GM18502 (cell line): ENCODE measurements around the gene MMP25.
A peak's percentile ranks its signal among the peaks of the same experiment; 100 is the strongest.
"Not testable (repeated sequence)": the region's sequence is repeated elsewhere in the genome, so short reads cannot be mapped to it uniquely, and the experiment has no call there.

Experiments
- ATAC-seq: cut with Tn5 transposase; IDR thresholded peaks from one replicate; pipeline ENCODE4 v1.9.1; 2021; ENCODE audit warnings: mild to moderate bottlenecking; ENCODE audit not compliant: unreplicated experiment, poor library complexity

MMP25 gene

DNA sequence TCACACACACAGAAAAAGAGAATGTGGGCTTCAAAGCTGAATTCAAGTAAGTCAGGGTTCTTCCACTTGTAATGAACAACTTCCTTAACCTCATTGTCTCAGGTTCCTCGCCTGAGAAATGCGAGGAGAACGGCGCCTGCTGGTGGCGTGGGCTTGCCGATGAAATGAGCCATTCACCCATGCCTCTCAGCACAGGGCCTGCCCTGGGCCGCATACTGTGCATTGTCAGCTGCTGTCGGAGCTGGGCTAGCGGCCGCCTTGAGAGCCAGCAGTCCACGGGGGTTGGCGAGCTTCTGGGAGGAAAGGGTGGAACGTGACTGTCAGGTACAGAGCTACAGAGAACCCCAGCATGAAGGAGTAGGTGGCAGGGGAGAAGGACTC lies 7.0 kb downstream of the MMP25 start:
- not testable (repeated sequence) for ATAC-seq

DNA sequence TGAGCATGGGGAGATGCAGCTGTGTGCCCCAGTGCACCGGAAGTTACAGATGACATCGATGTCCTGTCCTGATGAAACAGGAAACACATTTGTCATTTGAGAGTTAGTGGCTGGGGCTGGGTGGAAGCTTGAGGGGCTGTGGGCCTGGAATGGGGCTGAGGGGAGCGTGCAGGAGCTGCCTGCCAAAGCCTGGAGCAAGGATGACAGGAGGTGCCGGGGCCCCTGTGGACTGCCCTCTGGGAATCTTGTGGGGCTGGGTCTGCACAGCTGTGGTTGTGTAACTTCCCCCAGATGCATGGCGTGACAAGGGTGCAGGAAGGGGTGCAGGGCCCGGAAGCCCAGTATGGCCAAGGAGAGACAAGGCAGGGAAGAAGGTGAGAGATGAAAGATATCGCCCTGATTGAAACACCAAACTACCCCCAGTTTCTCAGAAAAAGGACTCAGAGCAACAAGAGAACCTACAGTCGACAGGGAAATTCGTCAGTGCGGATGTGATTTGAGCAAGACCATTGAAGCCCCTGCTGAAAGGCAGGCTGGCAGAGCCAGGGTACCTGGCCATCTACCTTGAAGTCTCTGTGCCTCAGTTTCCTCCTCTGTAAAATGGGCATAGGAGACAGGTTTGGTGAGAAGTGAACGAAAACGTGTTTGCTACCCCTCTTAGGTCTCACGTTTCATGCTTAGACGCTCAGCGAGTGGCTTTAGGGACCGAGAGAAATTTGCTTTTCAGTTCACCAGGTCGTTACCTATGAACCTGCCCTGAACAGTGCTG lies 8.8 kb downstream of the MMP25 start:
- ATAC-seq = no peak

DNA sequence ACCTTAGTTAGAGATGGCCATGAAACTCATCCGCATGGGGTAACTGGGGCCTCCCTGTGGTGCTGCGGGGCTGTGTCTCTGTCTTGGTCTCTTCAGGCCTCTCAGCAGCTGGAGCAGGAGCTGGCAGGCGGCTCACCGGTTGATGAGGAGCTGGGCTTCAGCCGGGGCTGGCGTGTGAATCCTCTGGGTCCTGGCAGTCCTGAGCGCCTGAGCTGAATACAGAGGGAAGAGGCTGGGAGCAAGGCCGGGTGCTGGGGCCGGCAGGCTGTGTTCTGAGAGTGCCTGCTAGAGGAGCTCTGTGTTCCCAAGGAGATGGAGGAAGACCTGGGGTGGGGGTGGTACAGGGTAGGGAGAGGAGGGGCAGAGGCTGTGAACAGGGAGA lies 9.4 kb downstream of the MMP25 start:
- not testable (repeated sequence) for ATAC-seq

DNA sequence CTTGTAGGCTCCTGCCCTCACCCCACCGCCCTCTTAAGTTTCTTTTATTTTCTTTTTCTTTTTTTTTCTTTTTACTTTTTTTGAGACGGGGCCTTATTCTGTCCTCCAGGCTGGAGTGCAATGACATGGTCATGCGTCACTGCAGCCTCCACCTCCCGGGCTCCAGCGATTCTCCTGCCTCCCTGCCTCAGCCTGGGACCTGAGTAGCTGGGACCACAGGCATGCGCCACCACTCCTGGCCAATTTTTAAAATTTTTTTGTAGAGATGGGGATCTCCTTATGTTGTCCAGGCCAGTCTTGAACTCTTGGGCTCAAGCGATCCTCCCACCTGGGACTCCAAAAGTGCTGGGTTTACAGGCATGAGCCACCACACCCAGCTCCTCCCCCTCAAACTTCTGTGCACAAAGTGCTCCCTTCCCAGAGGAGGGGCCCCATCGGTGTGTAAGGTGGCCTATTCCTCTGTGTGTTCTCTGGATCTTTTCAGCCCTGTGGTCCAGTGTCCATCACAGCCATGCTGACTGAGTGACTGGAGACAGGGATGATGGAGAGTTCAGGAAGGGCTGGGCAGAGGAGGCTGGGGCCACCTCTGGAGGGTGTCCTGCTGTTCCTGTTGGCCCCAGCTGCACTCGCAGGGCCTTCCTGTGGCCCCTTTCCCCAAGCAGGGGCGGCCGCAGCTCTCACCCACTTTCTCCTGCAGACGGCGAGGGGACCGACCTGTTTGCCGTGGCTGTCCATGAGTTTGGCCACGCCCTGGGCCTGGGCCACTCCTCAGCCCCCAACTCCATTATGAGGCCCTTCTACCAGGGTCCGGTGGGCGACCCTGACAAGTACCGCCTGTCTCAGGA lies 10.2 kb downstream of the MMP25 start:
- ATAC-seq = no peak

DNA sequence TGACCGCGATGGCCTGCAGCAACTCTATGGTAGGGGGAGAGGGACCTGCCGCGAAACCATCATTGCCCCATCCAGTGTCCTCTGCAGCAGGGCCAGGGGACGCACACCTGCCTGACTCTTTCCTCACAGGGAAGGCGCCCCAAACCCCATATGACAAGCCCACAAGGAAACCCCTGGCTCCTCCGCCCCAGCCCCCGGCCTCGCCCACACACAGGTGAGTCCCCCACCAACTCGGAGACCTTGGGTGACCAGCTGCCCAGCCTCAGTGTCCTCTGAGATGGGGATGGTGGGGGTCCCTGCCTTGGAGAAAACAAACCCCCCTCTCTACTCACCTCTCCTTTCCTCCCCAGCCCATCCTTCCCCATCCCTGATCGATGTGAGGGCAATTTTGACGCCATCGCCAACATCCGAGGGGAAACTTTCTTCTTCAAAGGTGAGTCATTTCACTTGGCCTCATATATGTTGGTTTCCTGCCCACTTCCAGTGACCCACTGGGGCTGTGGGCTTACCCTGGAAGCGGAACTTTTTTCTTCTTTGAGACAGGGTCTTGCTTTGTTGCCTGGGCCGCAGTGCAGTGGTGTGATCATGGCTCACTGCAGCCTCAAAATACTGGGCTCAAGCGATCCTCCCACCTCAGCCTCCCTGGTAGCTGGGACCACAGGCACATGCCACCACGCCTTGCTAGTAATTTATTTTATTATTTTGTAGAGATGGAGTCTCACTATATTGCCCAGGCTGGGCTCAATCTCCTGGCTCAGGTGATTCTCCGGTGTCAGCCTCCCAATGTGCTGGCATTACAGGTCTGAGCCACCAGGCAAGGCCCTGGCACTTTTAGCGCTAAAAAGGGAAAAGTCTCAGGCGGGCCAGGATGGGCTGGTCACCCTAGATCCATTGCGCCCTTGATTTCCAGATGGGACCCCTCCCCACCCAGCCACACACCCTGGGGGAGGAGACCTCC lies 11.1 kb downstream of the MMP25 start:
- ATAC-seq = no peak

DNA sequence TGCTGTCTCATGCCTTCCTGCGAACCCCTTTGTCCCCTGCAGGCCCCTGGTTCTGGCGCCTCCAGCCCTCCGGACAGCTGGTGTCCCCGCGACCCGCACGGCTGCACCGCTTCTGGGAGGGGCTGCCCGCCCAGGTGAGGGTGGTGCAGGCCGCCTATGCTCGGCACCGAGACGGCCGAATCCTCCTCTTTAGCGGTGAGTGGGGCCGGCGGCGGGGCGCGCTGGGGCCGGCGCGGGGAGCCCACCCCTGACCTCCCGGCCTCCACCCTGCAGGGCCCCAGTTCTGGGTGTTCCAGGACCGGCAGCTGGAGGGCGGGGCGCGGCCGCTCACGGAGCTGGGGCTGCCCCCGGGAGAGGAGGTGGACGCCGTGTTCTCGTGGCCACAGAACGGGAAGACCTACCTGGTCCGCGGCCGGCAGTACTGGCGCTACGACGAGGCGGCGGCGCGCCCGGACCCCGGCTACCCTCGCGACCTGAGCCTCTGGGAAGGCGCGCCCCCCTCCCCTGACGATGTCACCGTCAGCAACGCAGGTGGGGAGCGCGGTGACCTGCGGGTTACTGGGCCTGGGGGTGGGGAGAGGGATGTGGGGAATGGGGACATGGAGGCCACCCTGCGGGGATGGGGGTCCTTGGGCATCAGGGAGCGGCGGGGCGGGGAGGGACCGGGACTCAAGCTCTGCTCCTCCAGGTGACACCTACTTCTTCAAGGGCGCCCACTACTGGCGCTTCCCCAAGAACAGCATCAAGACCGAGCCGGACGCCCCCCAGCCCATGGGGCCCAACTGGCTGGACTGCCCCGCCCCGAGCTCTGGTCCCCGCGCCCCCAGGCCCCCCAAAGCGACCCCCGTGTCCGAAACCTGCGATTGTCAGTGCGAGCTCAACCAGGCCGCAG lies 12.0 kb downstream of the MMP25 start:
- peak; percentile 33 for ATAC-seq

DNA sequence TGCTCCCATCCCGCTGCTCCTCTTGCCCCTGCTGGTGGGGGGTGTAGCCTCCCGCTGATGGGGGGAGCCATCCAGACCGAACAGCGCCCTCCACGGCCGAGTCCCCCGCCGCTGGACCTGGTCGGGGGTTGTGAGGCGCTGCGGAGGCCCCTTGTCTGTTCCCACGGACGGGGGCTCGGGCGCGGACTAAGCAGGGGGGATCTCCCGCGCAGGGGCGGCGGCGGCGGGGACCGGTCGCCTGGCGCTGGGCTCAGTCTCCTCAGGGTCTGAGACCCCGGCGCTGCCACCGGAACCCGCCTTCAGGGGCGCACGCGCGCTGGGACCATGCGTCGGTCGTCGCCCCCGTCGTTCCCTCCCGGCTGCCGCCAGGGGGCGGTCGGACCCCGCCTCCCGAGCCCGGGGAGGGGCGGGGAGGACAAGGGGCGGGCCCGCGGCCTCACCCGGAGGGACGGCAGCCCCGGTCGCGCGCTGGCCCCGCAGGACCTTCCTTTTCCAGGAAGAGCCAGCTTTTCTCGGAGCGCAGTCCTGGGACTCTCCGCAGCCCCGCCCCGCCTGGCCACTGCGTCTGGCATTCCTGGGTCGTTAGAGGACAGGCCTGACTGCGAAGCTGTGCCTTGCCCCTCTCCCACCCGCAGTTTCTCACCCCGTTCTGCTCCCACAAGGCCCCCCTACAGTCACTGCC lies 12.8 kb downstream of the MMP25 start:
- peak; percentile 80 for ATAC-seq

DNA sequence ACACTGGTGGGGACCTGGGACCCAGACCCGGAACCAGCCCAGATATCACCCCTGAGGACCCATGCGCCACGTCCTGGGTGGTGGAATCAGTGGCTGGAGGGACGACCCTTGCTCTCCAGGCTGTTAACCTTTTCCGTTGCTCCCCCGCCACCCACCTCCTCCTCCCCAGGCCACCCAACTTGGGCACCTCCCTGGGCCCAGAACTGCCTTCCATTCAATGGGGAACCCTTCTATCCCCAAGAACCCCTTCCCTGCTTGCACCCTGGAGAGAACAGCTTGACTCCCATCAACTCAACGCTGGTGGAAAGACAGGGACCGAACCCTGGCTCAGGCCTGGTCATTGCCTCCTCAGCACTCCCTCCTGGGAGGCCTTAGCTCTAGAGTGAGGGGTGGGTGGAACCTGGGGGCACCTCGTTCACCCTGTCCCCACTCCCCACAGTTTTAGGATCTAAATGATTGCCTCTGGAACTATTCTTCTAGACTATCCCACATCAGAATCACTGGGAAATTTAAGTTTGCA lies 13.4 kb downstream of the MMP25 start:
- ATAC-seq = no peak

DNA sequence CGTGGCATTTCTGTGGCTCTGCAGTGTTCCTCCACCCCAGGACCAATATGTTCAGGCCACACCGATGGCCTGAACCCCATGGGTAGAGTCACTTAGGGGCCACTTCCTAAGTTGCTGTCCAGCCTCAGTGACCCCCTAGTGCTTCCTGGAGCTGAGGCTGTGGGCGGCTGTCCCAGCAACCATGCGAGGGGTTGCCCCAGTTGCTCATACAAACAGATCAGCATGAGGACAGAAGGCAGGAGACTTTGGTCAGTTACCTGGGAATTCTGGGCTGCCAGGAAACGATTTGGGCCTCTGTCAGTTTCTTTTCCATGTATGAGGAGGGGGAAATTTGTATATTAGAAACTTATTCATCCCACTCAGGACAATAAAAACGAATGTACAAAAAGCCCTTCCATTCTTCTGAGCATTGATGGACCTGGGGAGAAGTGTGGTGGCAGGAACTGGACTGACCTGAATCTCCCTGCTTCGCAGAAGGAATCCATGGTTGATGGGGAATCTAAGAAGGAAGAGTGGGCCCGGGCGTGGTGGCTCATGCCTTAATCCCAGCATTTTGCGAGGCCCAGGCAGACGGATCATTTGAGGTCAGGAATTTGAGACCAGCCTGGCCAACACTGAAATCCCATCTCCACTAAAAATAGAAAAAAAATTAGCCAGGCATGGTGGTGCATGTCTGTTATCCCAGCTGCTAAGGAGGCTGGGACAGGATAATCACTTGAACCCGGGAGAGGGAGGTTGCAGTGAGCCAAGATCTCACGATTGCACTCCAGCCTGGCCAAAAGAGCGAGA lies 14.2 kb downstream of the MMP25 start:
- ATAC-seq = no peak

DNA sequence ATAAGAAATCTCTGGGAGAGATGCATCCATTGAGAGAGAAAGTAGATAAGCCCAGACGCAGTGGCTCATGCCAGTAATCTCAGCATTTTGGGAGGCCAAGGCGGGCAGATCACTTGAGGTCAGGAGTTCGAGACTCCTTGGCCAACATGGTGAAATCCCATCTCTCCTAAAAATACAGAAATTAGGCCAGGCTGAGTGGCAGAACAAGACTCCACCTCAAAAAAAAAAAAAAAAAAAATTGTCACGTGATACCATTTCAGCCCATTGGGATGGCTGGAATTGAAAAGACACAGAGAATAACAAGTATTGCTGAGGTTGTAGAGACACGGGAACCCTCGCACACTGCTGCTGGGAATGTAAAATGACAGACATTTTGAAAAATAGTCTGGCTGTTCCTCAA lies 16.2 kb downstream of the MMP25 start:
- no peak for ATAC-seq

DNA sequence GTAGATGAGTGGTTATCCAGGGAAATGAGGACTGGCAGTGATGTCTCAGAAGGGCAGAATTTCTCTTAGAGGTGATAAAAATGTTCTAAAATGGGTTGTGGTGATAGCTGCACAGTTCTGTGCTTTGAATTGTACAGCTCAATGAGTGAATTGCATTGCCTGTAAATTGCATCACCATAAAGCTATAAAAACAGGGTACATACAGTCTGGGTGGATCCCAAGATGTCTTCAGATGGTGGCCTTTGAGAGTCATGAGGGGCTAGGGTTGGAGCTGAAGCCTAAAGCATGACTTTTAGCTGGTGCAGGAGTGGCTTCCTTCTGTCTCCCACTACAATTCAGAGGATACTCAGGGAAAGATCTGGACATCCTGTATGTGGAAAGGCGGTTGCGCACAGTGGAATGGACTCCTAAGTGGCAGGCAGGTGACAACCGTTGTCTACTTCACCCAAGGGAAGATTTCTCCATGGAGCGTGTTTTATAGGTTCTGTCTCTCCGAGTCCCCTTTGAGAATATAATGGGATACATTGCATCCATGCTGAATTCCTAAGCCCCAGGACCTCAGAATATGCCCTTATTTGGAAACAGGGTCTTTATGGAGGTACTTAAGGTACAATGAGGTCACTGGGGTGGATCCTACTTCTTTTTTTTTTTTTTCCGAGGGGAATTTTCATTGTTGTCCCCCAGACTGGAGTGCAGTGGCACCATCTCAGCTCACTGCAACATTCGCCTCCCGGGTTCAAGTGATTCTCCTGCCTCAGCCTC lies 17.4 kb downstream of the MMP25 start:
- ATAC-seq = no peak

DNA sequence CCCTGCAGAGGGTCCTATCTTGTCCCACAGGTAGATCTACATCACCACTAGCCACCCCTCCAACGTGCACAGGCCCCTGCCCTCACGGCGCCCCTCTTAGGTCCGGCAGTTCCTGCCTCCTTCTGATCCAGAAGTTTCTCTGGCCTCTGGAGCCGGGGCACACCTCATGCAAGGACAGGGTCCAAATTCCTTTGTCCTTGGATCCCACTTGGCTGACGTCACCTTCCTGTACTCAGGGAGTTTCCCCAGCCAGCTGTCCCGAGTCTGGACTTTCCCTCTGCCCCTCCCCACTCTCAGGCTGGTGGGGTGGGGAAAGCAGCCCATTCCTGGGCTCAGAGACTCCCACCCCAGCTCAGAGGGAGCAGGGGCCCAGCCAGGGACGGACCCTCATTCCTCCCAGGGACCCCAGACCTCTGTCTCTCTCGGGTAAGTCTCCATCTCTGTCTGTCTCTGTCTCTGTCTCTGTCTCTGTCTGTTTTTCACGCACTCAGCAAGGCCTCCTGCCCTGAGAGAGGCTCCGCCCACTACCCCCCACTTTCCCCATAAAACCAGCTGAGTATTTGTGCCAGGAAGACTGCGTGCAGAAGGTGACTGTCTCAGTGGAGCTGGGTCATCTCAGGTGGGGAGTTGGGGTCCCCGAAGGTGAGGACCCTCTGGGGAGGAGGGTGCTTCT lies 18.8 kb downstream of the MMP25 start, which contains the start of gene IL32:
IL32 (plus strand) TSS at position 572 of the 673 bp plus-strand sequence. CDS start 172 bp downstream, outside the sequence.
- no peak for ATAC-seq

DNA sequence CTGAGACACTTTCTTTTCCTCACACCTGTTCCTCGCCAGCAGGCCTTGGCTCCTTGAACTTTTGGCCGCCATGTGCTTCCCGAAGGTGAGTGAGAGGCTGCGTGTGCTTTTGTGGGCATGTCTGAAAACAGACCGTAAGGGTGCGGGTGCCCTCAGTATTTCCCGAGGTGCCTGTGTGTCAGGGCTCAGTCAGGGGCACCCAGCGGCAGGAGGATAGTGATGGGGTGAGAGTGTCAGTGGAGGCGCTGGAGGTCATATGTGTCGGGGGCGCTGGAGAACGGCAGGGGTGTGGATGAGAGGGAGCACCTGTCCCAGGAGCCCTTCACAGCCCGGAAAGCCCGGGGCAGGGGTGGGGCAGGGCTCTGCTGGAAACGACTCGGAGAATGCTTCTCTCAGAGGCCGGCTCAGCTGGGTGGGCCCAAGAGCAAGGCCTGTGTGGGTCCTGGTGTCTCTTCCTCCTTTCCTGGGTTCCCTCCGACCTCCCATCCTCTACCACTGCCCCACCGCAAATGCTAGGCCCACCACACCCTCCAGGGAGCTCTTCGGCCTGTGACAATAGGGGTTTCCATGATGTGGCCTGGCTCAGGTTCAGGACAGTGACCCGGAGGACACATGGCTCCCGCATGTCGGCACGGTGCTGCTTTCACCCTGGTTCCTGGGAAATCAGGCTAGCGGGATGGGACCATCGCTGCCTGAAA lies 19.5 kb downstream of the MMP25 start:
- ATAC-seq = no peak

DNA sequence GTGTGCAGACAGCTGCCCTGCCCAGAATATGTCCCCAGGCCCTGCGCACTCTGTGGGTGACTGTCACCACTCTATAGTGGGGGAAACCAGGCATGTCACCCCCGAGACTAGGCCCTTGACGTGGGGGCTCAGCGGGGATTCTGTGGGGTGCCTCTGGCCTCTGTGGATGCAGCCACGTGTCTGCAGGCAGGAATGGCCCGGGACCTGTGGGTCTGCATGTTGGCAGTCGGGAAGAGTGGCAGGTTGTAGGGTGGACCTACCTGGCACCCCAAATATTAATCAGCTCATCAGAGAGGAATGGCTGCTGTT lies 20.0 kb downstream of the MMP25 start:
- ATAC-seq = no peak

DNA sequence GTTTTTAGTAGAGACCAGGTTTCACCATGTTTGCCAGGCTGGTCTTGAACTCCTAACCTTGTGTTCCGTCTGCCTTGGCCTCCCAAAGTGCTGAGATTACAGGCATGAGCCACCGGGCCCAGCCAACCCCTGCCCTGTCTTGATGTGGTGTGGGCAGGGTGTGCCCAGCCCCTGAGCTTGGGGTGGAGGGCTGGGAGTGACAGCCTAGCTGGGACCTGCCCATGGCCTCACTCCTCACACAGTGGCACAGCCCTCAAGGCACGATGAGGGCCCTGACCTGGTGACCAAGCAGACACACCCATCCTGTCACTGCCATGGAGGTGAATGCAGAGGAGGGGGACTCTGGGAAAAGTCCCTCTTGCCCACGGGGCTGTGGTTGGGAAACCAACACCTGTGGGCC lies 22.1 kb downstream of the MMP25 start:
- no peak for ATAC-seq

DNA sequence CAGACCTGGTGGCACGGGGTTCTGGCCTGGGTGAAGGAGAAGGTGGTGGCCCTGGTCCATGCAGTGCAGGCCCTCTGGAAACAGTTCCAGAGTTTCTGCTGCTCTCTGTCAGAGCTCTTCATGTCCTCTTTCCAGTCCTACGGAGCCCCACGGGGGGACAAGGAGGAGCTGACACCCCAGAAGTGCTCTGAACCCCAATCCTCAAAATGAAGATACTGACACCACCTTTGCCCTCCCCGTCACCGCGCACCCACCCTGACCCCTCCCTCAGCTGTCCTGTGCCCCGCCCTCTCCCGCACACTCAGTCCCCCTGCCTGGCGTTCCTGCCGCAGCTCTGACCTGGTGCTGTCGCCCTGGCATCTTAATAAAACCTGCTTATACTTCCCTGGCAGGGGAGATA lies 22.8 kb downstream of the MMP25 start:
- not testable (repeated sequence) for ATAC-seq
